MM.1S (cell line): ENCODE measurements around the gene OLFM2.

Experiments used
- DNase-seq: peaks from one replicate; pipeline ENCODE4 v3.0.0-alpha.2; 2015
- H2AFZ ChIP-seq: fragments of 300-600 bp; sonication (generic); 2 replicates; pipeline ENCODE4 v1.6.0; 2016; ENCODE audit warnings: antibody characterized with exemption, low read length
- H3F3A ChIP-seq: fragments of 300-600 bp; sonication (generic); 2 replicates; pipeline ENCODE4 v1.6.1; 2016; ENCODE audit warnings: mild to moderate bottlenecking, antibody characterized with exemption, low read length, moderate library complexity, mixed read lengths; ENCODE audit not compliant: insufficient read depth
- H3K27ac ChIP-seq: fragments of 300-600 bp; sonication (generic); 2 replicates; pipeline ENCODE4 v1.5.1; 2016; ENCODE audit warnings: mild to moderate bottlenecking, low read length
- H3K27me3 ChIP-seq: fragments of 300-600 bp; sonication (generic); replicated peaks from 2 replicates; pipeline ENCODE4 v1.6.0; 2016; ENCODE audit warnings: low read length; ENCODE audit not compliant: insufficient read depth
- H3K36me3 ChIP-seq: fragments of 300-600 bp; sonication (generic); replicated peaks from 2 replicates; pipeline ENCODE4 v1.6.1; 2016; ENCODE audit warnings: mild to moderate bottlenecking, low read length, mixed read lengths; ENCODE audit not compliant: insufficient read depth
- H3K4me1 ChIP-seq: fragments of 300-600 bp; sonication (generic); 2 replicates; pipeline ENCODE4 v1.6.1; 2016; ENCODE audit warnings: low read length, mixed read lengths
- H3K4me2 ChIP-seq: fragments of 300-600 bp; sonication (generic); 2 replicates; pipeline ENCODE4 v1.6.0; 2016; ENCODE audit warnings: low read depth, low read length
- H3K4me3 ChIP-seq: fragments of 300-600 bp; sonication (generic); 2 replicates; pipeline ENCODE4 v1.5.1; 2016; ENCODE audit warnings: low read length, mixed read lengths
- H3K79me2 ChIP-seq: fragments of 300-600 bp; sonication (generic); 2 replicates; pipeline ENCODE4 v1.6.1; 2016; ENCODE audit warnings: mixed run types, low read length, mixed read lengths
- H3K9ac ChIP-seq: fragments of 300-600 bp; sonication (generic); 2 replicates; pipeline ENCODE4 v1.6.1; 2016; ENCODE audit warnings: low read length, mixed read lengths
- H3K9me2 ChIP-seq: fragments of 300-600 bp; sonication (generic); replicated peaks from 2 replicates; pipeline ENCODE4 v1.6.1; 2016; ENCODE audit warnings: mild to moderate bottlenecking, low read length, mixed read lengths; ENCODE audit not compliant: insufficient read depth
- H3K9me3 ChIP-seq: fragments of 300-600 bp; sonication (generic); replicated peaks from 2 replicates; pipeline ENCODE4 v1.6.1; 2016; ENCODE audit warnings: mild to moderate bottlenecking, low read length, mixed read lengths; ENCODE audit not compliant: insufficient read depth
- H4K20me1 ChIP-seq: fragments of 300-600 bp; sonication (generic); 2 replicates; pipeline ENCODE4 v1.6.1; 2016; ENCODE audit warnings: mild to moderate bottlenecking, low read length, moderate library complexity, mixed read lengths; ENCODE audit not compliant: insufficient read depth
- EZH2 ChIP-seq: fragments of 300-600 bp; sonication (generic); optimal IDR thresholded peaks from 2 replicates; pipeline ENCODE3; 2017; ENCODE audit warnings: low read depth, mild to moderate bottlenecking, antibody characterized with exemption, low read length, mixed read lengths
- EZH2phosphoT487 ChIP-seq: fragments of 300-600 bp; sonication (generic); IDR thresholded peaks from 2 replicates; pipeline ENCODE4 v1.6.1; 2018; ENCODE audit warnings: antibody characterized with exemption, low read length
- TF ChIP-seq, protein P1 (sequence below): fragments of 300-600 bp; sonication (generic); IDR thresholded peaks from 2 replicates; pipeline ENCODE4 v1.5.1; 2016; ENCODE audit warnings: antibody characterized with exemption, low read length, mixed read lengths

Gene OLFM2

DNA sequence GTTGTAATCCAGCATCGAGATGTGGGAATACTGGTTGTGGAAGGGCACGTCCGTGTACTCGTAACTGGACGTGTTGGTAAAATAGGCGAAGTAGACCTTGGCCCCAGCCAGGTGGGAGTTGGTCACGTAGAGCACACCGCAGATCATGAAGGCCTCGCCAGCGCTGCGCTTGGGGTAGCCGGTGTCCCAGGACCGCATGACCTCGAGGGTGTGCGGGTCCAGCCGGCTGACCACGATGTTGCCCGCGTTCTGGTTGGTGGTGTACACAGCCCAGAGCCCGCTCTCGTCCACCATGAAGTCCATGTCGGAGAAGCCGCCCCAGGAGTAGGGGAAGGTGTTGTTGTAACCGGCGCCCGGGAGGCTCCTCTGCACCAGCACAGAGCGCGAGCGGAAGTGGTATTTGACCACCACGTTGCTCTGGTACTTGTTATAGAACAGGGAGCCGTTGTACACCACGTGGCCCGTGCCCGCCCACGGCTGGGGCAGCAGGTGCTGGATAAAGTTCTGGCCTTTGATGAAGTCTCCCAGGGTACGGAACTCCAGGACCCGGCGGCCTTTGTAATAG lies 82.0 kb downstream of the OLFM2 start:
- no peaks in the 10 kb centered on the region for H3F3A ChIP-seq
- H3K27me3 ChIP-seq: no peaks in the 10 kb centered on the region
- no peak overlapping the region for H3K9ac ChIP-seq
- H3K4me3 ChIP-seq: no peak overlapping the region
- H3K9me3 ChIP-seq: no peaks in the 10 kb centered on the region
- H4K20me1 ChIP-seq: no peaks in the 10 kb centered on the region
- no peak overlapping the region for H3K27ac ChIP-seq
- H2AFZ ChIP-seq: no peak overlapping the region
- TF ChIP-seq EZH2phosphoT487 (no peak), EZH2 (no peak)
- TF ChIP-seq, protein P1, sequence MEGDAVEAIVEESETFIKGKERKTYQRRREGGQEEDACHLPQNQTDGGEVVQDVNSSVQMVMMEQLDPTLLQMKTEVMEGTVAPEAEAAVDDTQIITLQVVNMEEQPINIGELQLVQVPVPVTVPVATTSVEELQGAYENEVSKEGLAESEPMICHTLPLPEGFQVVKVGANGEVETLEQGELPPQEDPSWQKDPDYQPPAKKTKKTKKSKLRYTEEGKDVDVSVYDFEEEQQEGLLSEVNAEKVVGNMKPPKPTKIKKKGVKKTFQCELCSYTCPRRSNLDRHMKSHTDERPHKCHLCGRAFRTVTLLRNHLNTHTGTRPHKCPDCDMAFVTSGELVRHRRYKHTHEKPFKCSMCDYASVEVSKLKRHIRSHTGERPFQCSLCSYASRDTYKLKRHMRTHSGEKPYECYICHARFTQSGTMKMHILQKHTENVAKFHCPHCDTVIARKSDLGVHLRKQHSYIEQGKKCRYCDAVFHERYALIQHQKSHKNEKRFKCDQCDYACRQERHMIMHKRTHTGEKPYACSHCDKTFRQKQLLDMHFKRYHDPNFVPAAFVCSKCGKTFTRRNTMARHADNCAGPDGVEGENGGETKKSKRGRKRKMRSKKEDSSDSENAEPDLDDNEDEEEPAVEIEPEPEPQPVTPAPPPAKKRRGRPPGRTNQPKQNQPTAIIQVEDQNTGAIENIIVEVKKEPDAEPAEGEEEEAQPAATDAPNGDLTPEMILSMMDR: no peak
- H3K36me3 ChIP-seq: no peaks in the 10 kb centered on the region
- H3K4me1 ChIP-seq: no peaks in the 10 kb centered on the region
- DNase-seq: no peak
- H3K79me2 ChIP-seq: no peaks in the 10 kb centered on the region
- no peaks in the 10 kb centered on the region for H3K9me2 ChIP-seq
- H3K4me2 ChIP-seq: no peak overlapping the region

DNA sequence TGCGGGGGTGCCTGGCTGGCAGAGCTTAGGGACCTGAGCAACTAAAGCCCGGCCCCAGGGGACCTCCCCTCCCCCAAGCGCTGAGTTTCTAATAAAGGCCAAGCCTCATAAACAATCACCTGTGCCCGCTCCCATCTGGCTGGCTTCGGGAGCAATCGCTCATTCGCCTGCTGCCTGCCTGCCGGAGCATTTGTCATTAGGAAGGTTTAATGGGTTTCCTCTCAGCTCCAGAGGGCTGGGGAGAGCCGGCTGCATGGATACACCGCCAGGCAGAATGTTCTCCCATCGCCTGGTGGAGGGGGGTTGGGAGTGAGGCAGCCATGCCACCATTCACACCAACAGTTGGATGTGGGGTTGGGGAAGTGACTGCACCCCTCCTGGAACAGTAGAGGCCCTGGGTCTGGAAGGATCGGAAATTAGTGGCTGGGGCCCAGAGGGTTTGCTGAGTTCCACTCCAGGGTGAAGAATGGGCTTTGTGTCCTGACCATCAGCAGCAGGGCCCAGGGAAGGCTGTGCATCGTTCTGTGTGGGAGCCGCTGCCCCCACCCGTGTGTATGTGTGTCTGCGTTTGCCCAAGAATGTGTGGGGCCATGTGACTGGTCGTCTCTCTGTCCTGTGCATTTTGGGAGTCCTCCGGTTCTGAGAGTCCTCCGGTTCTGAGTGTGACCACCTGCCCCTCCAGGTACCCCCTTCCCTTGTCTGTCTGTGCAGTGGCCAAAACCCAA lies 85.9 kb downstream of the OLFM2 start:
- no peaks in the 10 kb centered on the region for H3F3A ChIP-seq
- no peaks in the 10 kb centered on the region for H3K4me1 ChIP-seq
- H3K9ac ChIP-seq: no peak overlapping the region
- no peaks in the 10 kb centered on the region for H3K9me2 ChIP-seq
- H3K36me3 ChIP-seq: no peaks in the 10 kb centered on the region
- H2AFZ ChIP-seq: no peak overlapping the region
- no peaks in the 10 kb centered on the region for H4K20me1 ChIP-seq
- no peak overlapping the region for H3K27ac ChIP-seq
- H3K79me2 ChIP-seq: peaks cover 7% of the 10 kb centered on the region
- no peak for DNase-seq
- no peaks in the 10 kb centered on the region for H3K27me3 ChIP-seq
- no peak overlapping the region for H3K4me3 ChIP-seq
- H3K9me3 ChIP-seq: no peaks in the 10 kb centered on the region
- no peak for TF ChIP-seq EZH2phosphoT487
- no peak for TF ChIP-seq EZH2
- TF ChIP-seq, protein P1: no peak
- no peak overlapping the region for H3K4me2 ChIP-seq

DNA sequence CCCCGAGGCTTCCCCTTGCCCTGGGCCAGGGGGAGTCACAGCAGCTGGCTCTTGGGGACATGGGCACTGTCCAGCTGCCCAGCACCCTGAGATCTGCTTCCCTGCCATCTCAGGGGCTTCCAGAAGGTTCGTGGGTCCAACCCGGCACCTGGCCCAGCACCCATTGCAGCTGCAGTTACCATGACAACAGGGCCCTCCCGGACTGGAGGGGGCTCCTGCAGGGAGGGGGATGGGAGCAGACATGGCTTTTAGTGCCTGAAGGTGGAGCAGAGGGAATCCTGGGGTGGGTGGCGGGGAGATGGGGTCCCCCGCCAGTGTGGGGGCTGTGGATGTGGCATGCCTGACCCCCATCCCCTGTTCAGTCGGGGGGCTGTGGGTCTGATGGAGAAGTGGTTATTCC lies 86.5 kb downstream of the OLFM2 start:
- DNase-seq: no peak
- H2AFZ ChIP-seq: no peak overlapping the region

More for the DNA sequence above, 86.5 kb downstream of the OLFM2 start:
- Histone ChIP-seq H3K9ac (no peak overlapping the region), H3K9me2 (no peaks in the 10 kb centered on the region), H3K4me2 (no peak overlapping the region), H3K4me1 (no peaks in the 10 kb centered on the region), H3K9me3 (no peaks in the 10 kb centered on the region), H3F3A (no peaks in the 10 kb centered on the region), H3K27me3 (no peaks in the 10 kb centered on the region), H3K27ac (no peak overlapping the region), H3K36me3 (no peaks in the 10 kb centered on the region), H3K79me2 (peaks cover 10% of the 10 kb centered on the region), H4K20me1 (no peaks in the 10 kb centered on the region), H3K4me3 (no peak overlapping the region)
- TF ChIP-seq EZH2phosphoT487 (no peak), EZH2 (no peak)
- TF ChIP-seq, protein P1: no peak
